Keratinocyte (primary cell): ENCODE results near the gene PIEZO1. TPM values are rescaled to one million over a fixed set of nuclear protein-coding genes. Genes with fewer than 3 reads are reported as not detected.

Source experiments
- DNase-seq: peaks from one replicate; pipeline ENCODE4 v3.0.0-alpha.2; 2011; ENCODE audit warnings: low read depth, missing footprints, low spot score
- FAIRE-seq: peaks from 2 replicates; lab custom pipeline; 2011; peaks lifted over from hg19 to GRCh38; lab: Jason Lieb, UNC
- H2AFZ ChIP-seq: 2 replicates; pipeline ENCODE4 v1.6.0; 2012; ENCODE audit warnings: low read length, control low read depth, inconsistent platforms; ENCODE audit not compliant: control insufficient read depth
- H3K27ac ChIP-seq: 2 replicates; pipeline ENCODE4 v1.5.1; 2011; ENCODE audit warnings: low read length; ENCODE audit not compliant: control insufficient read depth, insufficient read depth
- H3K27me3 ChIP-seq: 3 replicates; pipeline ENCODE4 v1.6.0; 2011; ENCODE audit warnings: low read length; ENCODE audit not compliant: control insufficient read depth, insufficient read depth; ENCODE audit errors: extremely low read depth
- H3K36me3 ChIP-seq, 2 experiments: 2 replicates in 1 of 2; 3 replicates in 1 of 2; pipeline ENCODE4 v1.5.1; 2011; ENCODE audit warnings: low read length in 2 of 2, mild to moderate bottlenecking in 1 of 2; ENCODE audit not compliant: control insufficient read depth in 2 of 2, insufficient read depth in 2 of 2; ENCODE audit errors: extremely low read depth in 1 of 2
- H3K4me1 ChIP-seq: 3 replicates; pipeline ENCODE4 v1.5.1; 2011; ENCODE audit warnings: low read length; ENCODE audit not compliant: control insufficient read depth, insufficient read depth; ENCODE audit errors: extremely low read depth
- H3K4me2 ChIP-seq: 3 replicates; pipeline ENCODE4 v1.6.0; 2011; ENCODE audit warnings: low read depth, low read length; ENCODE audit not compliant: control insufficient read depth, insufficient read depth; ENCODE audit errors: extremely low read depth
- H3K4me3 ChIP-seq, 3 experiments: fragments of 200-600 bp in 1 of 3; sonication (generic) in 1 of 3; 2 replicates in 2 of 3; 3 replicates in 1 of 3; pipeline ENCODE4 v1.5.1; 2011 to 2016; ENCODE audit warnings: low read length in 3 of 3, mild to moderate bottlenecking in 3 of 3, control low read depth in 2 of 3, inconsistent platforms in 1 of 3, low read depth in 1 of 3, mixed read lengths in 1 of 3, mixed run types in 1 of 3, moderate library complexity in 1 of 3; ENCODE audit not compliant: control insufficient read depth in 2 of 3, insufficient read depth in 2 of 3; ENCODE audit errors: extremely low read depth in 1 of 3
- H3K79me2 ChIP-seq: 2 replicates; pipeline ENCODE4 v1.6.0; 2012; ENCODE audit warnings: low read length; ENCODE audit not compliant: control insufficient read depth, insufficient read depth
- H3K9ac ChIP-seq: 3 replicates; pipeline ENCODE4 v1.6.0; 2011; ENCODE audit warnings: low read length; ENCODE audit not compliant: control insufficient read depth, insufficient read depth; ENCODE audit errors: extremely low read depth
- H3K9me1 ChIP-seq: 3 replicates; pipeline ENCODE4 v1.6.0; 2011; ENCODE audit warnings: low read length; ENCODE audit not compliant: control insufficient read depth, insufficient read depth; ENCODE audit errors: extremely low read depth
- H3K9me3 ChIP-seq: 2 replicates; pipeline ENCODE4 v1.5.1; 2012; ENCODE audit warnings: low read depth, low read length; ENCODE audit not compliant: control insufficient read depth
- H4K20me1 ChIP-seq: 3 replicates; pipeline ENCODE4 v1.6.0; 2011; ENCODE audit warnings: low read length; ENCODE audit not compliant: control insufficient read depth, insufficient read depth; ENCODE audit errors: extremely low read depth
- EZH2 ChIP-seq: IDR thresholded peaks from one replicate; pipeline ENCODE4 v1.6.1; 2012; ENCODE audit warnings: inconsistent platforms, mild to moderate bottlenecking, low read length, moderate library complexity
- dilution Hi-C: fragments of 300-500 bp; cut with MboI; formaldehyde crosslinking; loops from one replicate; pipeline ENCODE4 v1.7.0; 2020; ENCODE audit warnings: low sequenced_read_pairs; ENCODE audit not compliant: extremely low pct_ligation_motif_present
- polyA plus RNA-seq, 5 experiments: library from polyadenylated mRNA; depleted of rRNA in 3 of 5; stranded (reverse) in 3 of 5; stranded (forward) in 1 of 5; unstranded in 1 of 5; fragments of >200 nt; gene quantifications; 1 replicate in 1 of 5; 2 replicates in 3 of 5; 3 replicates in 1 of 5; pipeline versions ENCODE4 v1.2.1 to v1.2.3, GENCODE V29; 2011 to 2012; ENCODE audit warnings: missing spikeins in 2 of 5, low read depth in 1 of 5, low replicate concordance in 1 of 5
- TF ChIP-seq, protein P1 (sequence below), 3 experiments: IDR thresholded peaks in 1 of 3; conservative IDR thresholded peaks in 1 of 3; optimal IDR thresholded peaks in 1 of 3; 2 replicates in 2 of 3; 3 replicates in 1 of 3; pipeline versions ENCODE3 to v1.5.1; 2011; ENCODE audit warnings: low read length in 3 of 3, mild to moderate bottlenecking in 3 of 3, moderate library complexity in 2 of 3, control low read depth in 1 of 3, inconsistent platforms in 1 of 3; ENCODE audit not compliant: insufficient read depth in 2 of 3; ENCODE audit errors: extremely low read depth in 1 of 3

Gene PIEZO1
- polyA plus RNA-seq, 1 donor (not counting 4 experiments of a cell fraction or from before 2014, with no cell fraction given) = 62.8 TPM

DNA sequence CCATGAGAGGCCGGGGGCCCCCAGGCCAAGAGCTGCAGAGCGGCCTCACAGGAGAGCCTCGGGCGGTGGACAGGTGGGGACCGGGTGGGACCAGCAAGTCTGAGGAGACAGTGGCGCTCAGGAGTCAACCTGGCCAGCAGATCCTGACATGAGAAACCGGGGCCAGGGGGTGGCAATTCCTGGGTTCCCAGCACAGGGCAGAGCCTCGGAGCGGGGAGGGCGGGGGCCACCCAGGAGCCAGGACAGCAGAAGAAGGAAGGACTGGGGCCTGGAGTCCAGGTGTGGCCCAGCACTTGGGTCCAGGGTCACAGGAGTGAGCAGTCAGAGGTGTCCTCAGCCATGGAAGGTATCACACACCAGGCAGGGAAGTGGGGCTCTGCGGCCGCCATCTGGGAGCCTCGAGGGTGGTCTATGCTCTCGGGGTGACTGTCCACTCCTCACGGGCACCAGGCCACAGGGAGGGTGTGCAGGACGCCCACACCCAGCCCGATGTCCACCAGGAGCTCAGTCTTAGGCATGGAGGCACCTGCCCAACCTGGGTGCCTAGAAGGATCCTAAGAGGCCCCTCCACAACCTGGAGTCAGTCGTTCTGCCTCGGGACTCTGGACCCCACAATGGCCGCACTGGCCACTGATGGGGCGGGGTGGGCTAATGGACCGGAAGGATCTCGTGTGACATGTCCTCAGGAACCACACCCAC lies 29.1 kb downstream of the PIEZO1 start:
- DNase-seq = no peak
- Histone ChIP-seq H3K4me3 (peak overlapping the region in 1 of 3 experiments; percentile 44), H2AFZ (no peak overlapping the region), H3K4me2 (peak overlapping the region; percentile 81), H3K9me1 (no peaks in the 10 kb centered on the region), H3K9me3 (no peaks in the 10 kb centered on the region), H3K27me3 (no peaks in the 10 kb centered on the region), H4K20me1 (peaks cover 27% of the 10 kb centered on the region), H3K36me3 (peaks cover 11 to 25% of the 10 kb centered on the region in 2 experiments), H3K9ac (peak overlapping the region; percentile 26), H3K79me2 (peaks cover 83% of the 10 kb centered on the region), H3K27ac (peak overlapping the region; percentile 54), H3K4me1 (peaks cover 26% of the 10 kb centered on the region)
- dilution Hi-C loops = loop anchor here (25.0 kb wide), 1 partner anchor 94 kb away; the partner anchor contains the start of genes CYBA and MVD
- TF ChIP-seq EZH2 = no peak
- TF ChIP-seq, protein P1, sequence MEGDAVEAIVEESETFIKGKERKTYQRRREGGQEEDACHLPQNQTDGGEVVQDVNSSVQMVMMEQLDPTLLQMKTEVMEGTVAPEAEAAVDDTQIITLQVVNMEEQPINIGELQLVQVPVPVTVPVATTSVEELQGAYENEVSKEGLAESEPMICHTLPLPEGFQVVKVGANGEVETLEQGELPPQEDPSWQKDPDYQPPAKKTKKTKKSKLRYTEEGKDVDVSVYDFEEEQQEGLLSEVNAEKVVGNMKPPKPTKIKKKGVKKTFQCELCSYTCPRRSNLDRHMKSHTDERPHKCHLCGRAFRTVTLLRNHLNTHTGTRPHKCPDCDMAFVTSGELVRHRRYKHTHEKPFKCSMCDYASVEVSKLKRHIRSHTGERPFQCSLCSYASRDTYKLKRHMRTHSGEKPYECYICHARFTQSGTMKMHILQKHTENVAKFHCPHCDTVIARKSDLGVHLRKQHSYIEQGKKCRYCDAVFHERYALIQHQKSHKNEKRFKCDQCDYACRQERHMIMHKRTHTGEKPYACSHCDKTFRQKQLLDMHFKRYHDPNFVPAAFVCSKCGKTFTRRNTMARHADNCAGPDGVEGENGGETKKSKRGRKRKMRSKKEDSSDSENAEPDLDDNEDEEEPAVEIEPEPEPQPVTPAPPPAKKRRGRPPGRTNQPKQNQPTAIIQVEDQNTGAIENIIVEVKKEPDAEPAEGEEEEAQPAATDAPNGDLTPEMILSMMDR (optimal IDR thresholded peaks at IDR 0.05 in 1 of 3, IDR thresholded peaks at IDR 0.05 in 1 of 3, conservative IDR thresholded peaks at IDR 0.05 in 1 of 3; ENCODE audit: extremely low read depth in 1 of 3, insufficient read depth in 2 of 3, low read length in 3 of 3) = no peak
- no peak for FAIRE-seq

GRCh38 chr16:88754912-88755744 lies 29.9 kb downstream of the PIEZO1 start:
- no peak overlapping the region for H2AFZ ChIP-seq
- peak overlapping the region; percentile 61 for H3K27ac ChIP-seq
- H3K9me3 ChIP-seq = no peaks in the 10 kb centered on the region
- peaks cover 11 to 23% of the 10 kb centered on the region in 2 experiments for H3K36me3 ChIP-seq
- H3K4me1 ChIP-seq = peaks cover 26% of the 10 kb centered on the region
- H3K27me3 ChIP-seq = no peaks in the 10 kb centered on the region
- H4K20me1 ChIP-seq = peaks cover 20% of the 10 kb centered on the region
- peak; percentile 94 for DNase-seq
- no peaks in the 10 kb centered on the region for H3K9me1 ChIP-seq
- H3K79me2 ChIP-seq = peaks cover 83% of the 10 kb centered on the region
- no peak for TF ChIP-seq EZH2
- TF ChIP-seq, protein P1 (optimal IDR thresholded peaks at IDR 0.05 in 1 of 3, IDR thresholded peaks at IDR 0.05 in 1 of 3, conservative IDR thresholded peaks at IDR 0.05 in 1 of 3; ENCODE audit: extremely low read depth in 1 of 3, insufficient read depth in 2 of 3, low read length in 3 of 3) = peak in 1 of 3 experiments; percentile 50
- H3K9ac ChIP-seq = peak overlapping the region; percentile 67
- dilution Hi-C loops = loop anchor here (25.0 kb wide), 1 partner anchor 93 kb away; the partner anchor contains the start of genes CYBA and MVD
- H3K4me2 ChIP-seq = peak overlapping the region; percentile 81
- H3K4me3 ChIP-seq = peak overlapping the region in 2 of 3 experiments; percentile 34 to 44
- peak; percentile 97 for FAIRE-seq
